HepG2 (cell line): Measurements from ENCODE around the gene MUC4. TPM values are rescaled to one million over a fixed set of nuclear protein-coding genes. Genes with fewer than 3 reads are reported as not detected.

Source experiments
- ATAC-seq: fragments of 200-7000 bp; cut with Tn5 transposase; 3 replicates; pipeline ENCODE4 v1.9.1; 2020; ENCODE audit warnings: mild to moderate bottlenecking, moderate library complexity
- BruUV-seq: library from RNA; stranded (reverse); fragments of 400-500 nt; replicated peaks from 2 replicates; lab custom pipeline; 2021; lab: Mats Ljungman, UMichigan
- CTCF ChIA-PET: fragments of 300-600 bp; formaldehyde crosslinking; extraction: SDS; loops from one replicate; lab custom pipeline; 2021; ENCODE audit warnings: low total read pairs, inconsistent platforms, low intra/inter-chr PET ratio; lab: Yijun Ruan, JAX
- POLR2A ChIA-PET: fragments of 350-600 bp; sonication (Branson Sonifier 250); formaldehyde crosslinking; loops from one replicate; lab custom pipeline; 2020; ENCODE audit warnings: antibody characterized with exemption, inconsistent platforms; lab: Yijun Ruan, JAX
- DNase-seq: peaks from one replicate; pipeline ENCODE4 v3.0.0-alpha.2; 2015; ENCODE audit warnings: low spot score
- FAIRE-seq: peaks from 3 replicates; lab custom pipeline; 2011; peaks lifted over from hg19 to GRCh38; lab: Jason Lieb, UNC
- H2AFZ ChIP-seq: one replicate; pipeline ENCODE4 v1.6.1; 2011; ENCODE audit warnings: low read length, inconsistent platforms
- H3K27ac ChIP-seq: fragments of 300-600 bp; 3 replicates; pipeline ENCODE4 v1.8.0; 2011; ENCODE audit warnings: mixed run types, mild to moderate bottlenecking, mixed read lengths, low read length, inconsistent platforms; ENCODE audit not compliant: insufficient read depth; ENCODE audit errors: extremely low read length
- H3K27me3 ChIP-seq, 2 experiments: fragments of 200-600 bp in 1 of 2; 2 replicates in 1 of 2; 3 replicates in 1 of 2; pipeline versions ENCODE4 v1.6.0 to v1.8.0; 2011; ENCODE audit warnings: low read length in 2 of 2, mild to moderate bottlenecking in 2 of 2, moderate library complexity in 2 of 2, inconsistent platforms in 1 of 2; ENCODE audit not compliant: insufficient read depth in 2 of 2, control insufficient read depth in 1 of 2
- H3K36me3 ChIP-seq, 2 experiments: fragments of 200-600 bp in 1 of 2; replicated peaks in 1 of 2; 2 replicates in 1 of 2; 3 replicates in 1 of 2; pipeline versions ENCODE4 v1.5.1 to v1.8.0; 2011; ENCODE audit warnings: low read length in 2 of 2, inconsistent platforms in 1 of 2; ENCODE audit not compliant: insufficient read depth in 2 of 2, control insufficient read depth in 1 of 2
- H3K4me1 ChIP-seq: 2 replicates; pipeline ENCODE4 v1.5.1; 2012; ENCODE audit warnings: low read length, inconsistent platforms; ENCODE audit not compliant: insufficient read depth
- H3K4me2 ChIP-seq: 2 replicates; pipeline ENCODE4 v1.6.0; 2011; ENCODE audit warnings: low read depth, low read length, inconsistent platforms
- H3K4me3 ChIP-seq, 3 experiments: fragments of 200-600 bp in 1 of 3; sonication (generic), shearing (Covaris generic) in 1 of 3; replicated peaks in 1 of 3; 2 replicates each; pipeline ENCODE4 v1.5.1; 2011 to 2016; ENCODE audit warnings: low read length in 3 of 3, inconsistent platforms in 2 of 3, low read depth in 2 of 3, mild to moderate bottlenecking in 2 of 3, control low read depth in 1 of 3, mixed read lengths in 1 of 3; ENCODE audit not compliant: insufficient read depth in 1 of 3
- H3K79me2 ChIP-seq: one replicate; pipeline ENCODE4 v1.6.1; 2011; ENCODE audit warnings: low read length, inconsistent platforms; ENCODE audit not compliant: insufficient read depth
- H3K9ac ChIP-seq: 2 replicates; pipeline ENCODE4 v1.6.0; 2011; ENCODE audit warnings: mild to moderate bottlenecking, low read depth, low read length, inconsistent platforms; ENCODE audit not compliant: insufficient read depth
- H3K9me3 ChIP-seq: 2 replicates; pipeline ENCODE4 v1.5.1; 2012; ENCODE audit warnings: mild to moderate bottlenecking, low read length
- H4K20me1 ChIP-seq: 2 replicates; pipeline ENCODE4 v1.6.0; 2011; ENCODE audit warnings: inconsistent platforms, mild to moderate bottlenecking, low read length, moderate library complexity; ENCODE audit not compliant: insufficient read depth
- CEBPB ChIP-seq: IDR thresholded peaks from 2 replicates; pipeline ENCODE4 v1.6.1; 2011; ENCODE audit warnings: low read depth, low read length, improper control_type of control experiment, borderline replicate concordance
- DR1 ChIP-seq: sonication (generic); formaldehyde crosslinking; IDR thresholded peaks from 2 replicates; pipeline ENCODE4 v1.8.0; 2021; ENCODE audit warnings: mild to moderate bottlenecking, missing genetic modification reagents, inconsistent platforms
- FOXM1 ChIP-seq: sonication (generic); formaldehyde crosslinking; IDR thresholded peaks from 2 replicates; pipeline ENCODE4 v1.5.0; 2020; ENCODE audit warnings: missing genetic modification reagents
- HNF4A ChIP-seq: sonication (generic); formaldehyde crosslinking; IDR thresholded peaks from 2 replicates; pipeline ENCODE4 v1.4.0; 2020; ENCODE audit warnings: missing genetic modification reagents
- MYNN ChIP-seq: sonication (generic); formaldehyde crosslinking; IDR thresholded peaks from 2 replicates; pipeline ENCODE4 v1.4.0; 2020; ENCODE audit warnings: mild to moderate bottlenecking, low read depth, missing genetic modification reagents
- NFKBIZ ChIP-seq: IDR thresholded peaks from 2 replicates; pipeline ENCODE4 v1.6.1; 2018; ENCODE audit warnings: missing genetic modification reagents, missing compliant biosample characterization
- POLR2G ChIP-seq: fragments of 200-400 bp; formaldehyde crosslinking; IDR thresholded peaks from 2 replicates; pipeline ENCODE4 v1.6.1; 2018; ENCODE audit warnings: mild to moderate bottlenecking, low read depth, low read length, moderate library complexity
- PPARG ChIP-seq: conservative IDR thresholded peaks from 2 replicates; pipeline ENCODE4 v1.6.1; 2016; ENCODE audit warnings: missing biosample characterization, missing genetic modification reagents
- RBAK ChIP-seq: sonication (generic); formaldehyde crosslinking; IDR thresholded peaks from 2 replicates; pipeline ENCODE4 v1.5.1; 2020; ENCODE audit warnings: mild to moderate bottlenecking, missing genetic modification reagents
- SP2 ChIP-seq: sonication (generic); formaldehyde crosslinking; IDR thresholded peaks from 2 replicates; pipeline ENCODE4 v1.5.1; 2020; ENCODE audit warnings: mild to moderate bottlenecking, missing genetic modification reagents
- ZFP62 ChIP-seq: sonication (generic); formaldehyde crosslinking; IDR thresholded peaks from 2 replicates; pipeline ENCODE4 v1.4.0; 2020; ENCODE audit warnings: missing genetic modification reagents
- ZNF205 ChIP-seq: IDR thresholded peaks from 2 replicates; pipeline ENCODE4 v1.6.1; 2018; ENCODE audit warnings: missing biosample characterization, missing genetic modification reagents
- WGBS: methylation state at CpG from one replicate; pipeline ENCODE4 v1.1.6; 2017; ENCODE audit warnings: low lambda C conversion rate; 5-methylcytosine and 5-hydroxymethylcytosine counted together
- in situ Hi-C: cut with HindIII; loops from 2 replicates; pipeline ENCODE4 v1.10.0; 2017; ENCODE audit warnings: low pct_unique_long_range_greater_than_20kb; ENCODE audit not compliant: extremely low pct_ligation_motif_present
- intact Hi-C: fragments of 100-400 bp; cut with micrococcal nuclease; formaldehyde crosslinking; loops from one replicate; pipeline ENCODE4 v1.10.0; 2022; ENCODE audit not compliant: unreplicated experiment
- polyA plus RNA-seq, 8 experiments: library from polyadenylated mRNA; depleted of rRNA in 3 of 8; stranded (reverse) in 7 of 8; unstranded in 1 of 8; fragments of >200 nt; fragmentation: Illumina TruSeq in 4 of 8; extraction: Trizol in 4 of 8; gene quantifications; 2 replicates each; pipeline versions ENCODE4 v1.2.1 to v1.2.3, GENCODE V29; 2011 to 2016; ENCODE audit warnings: low read depth in 4 of 8, missing spikeins in 1 of 8, mixed read lengths in 1 of 8; ENCODE audit not compliant: insufficient read depth in 1 of 8
- total RNA-seq, 5 experiments: library from RNA; depleted of rRNA; stranded (reverse); fragments of >200 nt; fragmentation: Illumina TruSeq; extraction: Trizol; gene quantifications; 2 replicates each; pipeline ENCODE4 v1.2.3, GENCODE V29; 2016; ENCODE audit warnings: low read depth in 1 of 5
- TF ChIP-seq, protein P1 (sequence below): IDR thresholded peaks from 2 replicates; pipeline ENCODE4 v1.6.1; 2016; ENCODE audit warnings: missing biosample characterization, missing genetic modification reagents, low read depth
- TF ChIP-seq, protein P2 (sequence below), 2 experiments: fragments of 450-650 bp in 1 of 2; sonication (generic) in 1 of 2; formaldehyde crosslinking; IDR thresholded peaks; 2 replicates each; pipeline versions ENCODE4 v1.5.0 to v1.8.0; 2020 to 2022; ENCODE audit warnings: mild to moderate bottlenecking in 1 of 2, missing genetic modification reagents in 1 of 2
- TF ChIP-seq, protein P3 (sequence below), 2 experiments: sonication (generic) in 1 of 2; formaldehyde crosslinking in 1 of 2; IDR thresholded peaks; 2 replicates each; pipeline versions ENCODE4 v1.6.1 to v1.9.0; 2014 to 2022; ENCODE audit warnings: antibody characterized with exemption in 1 of 2, borderline replicate concordance in 1 of 2, inconsistent platforms in 1 of 2, low read depth in 1 of 2, missing genetic modification reagents in 1 of 2

Gene MUC4
- total and polyA plus RNA-seq, 2 of the 13 experiments (the other 11 are each of a cell fraction or from before 2014, with no cell fraction given) = not detected

DNA sequence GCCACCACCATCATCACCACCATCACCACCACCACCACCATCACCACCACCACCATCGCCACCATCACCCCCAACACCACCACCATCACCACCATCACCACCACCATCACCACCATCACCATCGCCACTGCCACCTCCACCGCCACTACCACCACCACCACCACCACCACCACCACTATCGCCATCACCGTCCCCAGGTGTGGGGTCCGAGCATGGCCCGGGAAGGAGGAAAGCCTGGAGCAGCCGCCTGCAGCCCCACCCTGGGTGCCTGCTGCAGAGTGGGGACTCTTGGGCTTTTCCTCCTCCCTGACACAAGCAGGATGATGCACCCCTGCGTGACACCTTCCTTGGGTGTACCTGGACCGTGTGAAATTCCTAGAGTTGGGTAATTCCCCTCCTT is 43.9 kb downstream of the MUC4 start:
- in situ Hi-C loops = no loop called here
- Histone ChIP-seq H3K4me3 (no peak overlapping the region), H3K27ac (no peak overlapping the region), H3K4me1 (no peaks in the 10 kb centered on the region), H3K4me2 (no peak overlapping the region), H2AFZ (no peak overlapping the region), H4K20me1 (no peaks in the 10 kb centered on the region), H3K79me2 (no peaks in the 10 kb centered on the region), H3K27me3 (peaks cover 7 to 42% of the 10 kb centered on the region in 2 experiments; a peak in 4 of 5 replicates), H3K9me3 (no peaks in the 10 kb centered on the region), H3K9ac (no peak overlapping the region), H3K36me3 (no peaks in the 10 kb centered on the region)
- DNase-seq = no peak
- ATAC-seq = no peak
- FAIRE-seq = no peak
- no TSS peak for BruUV-seq
- 42% methylated on average over 10 of the region's 10 CpGs for WGBS
- TF ChIP-seq MYNN (no peak), CEBPB (no peak), ZNF205 (no peak), DR1 (no peak), ZFP62 (CRISPR knock-in tag) (no peak), SP2 (CRISPR knock-in tag) (no peak), NFKBIZ (CRISPR knock-in tag) (no peak), RBAK (no peak), POLR2G (no peak), PPARG (CRISPR knock-in tag) (no peak), FOXM1 (no peak), HNF4A (no peak)
- TF ChIP-seq, protein P1, sequence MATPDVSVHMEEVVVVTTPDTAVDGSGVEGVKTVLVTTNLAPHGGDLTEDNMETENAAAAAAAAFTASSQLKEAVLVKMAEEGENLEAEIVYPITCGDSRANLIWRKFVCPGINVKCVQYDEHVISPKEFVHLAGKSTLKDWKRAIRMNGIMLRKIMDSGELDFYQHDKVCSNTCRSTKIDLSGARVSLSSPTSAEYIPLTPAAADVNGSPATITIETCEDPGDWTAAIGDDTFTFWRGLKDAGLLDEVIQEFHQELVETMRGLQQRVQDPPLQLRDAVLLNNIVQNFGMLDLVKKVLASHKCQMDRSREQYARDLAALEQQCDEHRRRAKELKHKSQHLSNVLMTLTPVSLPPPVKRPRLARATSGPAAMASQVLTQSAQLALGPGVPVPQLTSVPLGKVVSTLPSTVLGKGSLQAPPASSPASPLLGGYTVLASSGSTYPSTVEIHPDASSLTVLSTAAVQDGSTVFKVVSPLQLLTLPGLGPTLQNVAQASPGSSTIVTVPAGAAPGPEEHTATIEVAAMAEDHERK (CRISPR knock-in tag) = no peak
- TF ChIP-seq, protein P2, sequence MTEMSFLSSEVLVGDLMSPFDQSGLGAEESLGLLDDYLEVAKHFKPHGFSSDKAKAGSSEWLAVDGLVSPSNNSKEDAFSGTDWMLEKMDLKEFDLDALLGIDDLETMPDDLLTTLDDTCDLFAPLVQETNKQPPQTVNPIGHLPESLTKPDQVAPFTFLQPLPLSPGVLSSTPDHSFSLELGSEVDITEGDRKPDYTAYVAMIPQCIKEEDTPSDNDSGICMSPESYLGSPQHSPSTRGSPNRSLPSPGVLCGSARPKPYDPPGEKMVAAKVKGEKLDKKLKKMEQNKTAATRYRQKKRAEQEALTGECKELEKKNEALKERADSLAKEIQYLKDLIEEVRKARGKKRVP (CRISPR knock-in tag; IDR thresholded peaks at IDR 0.05) = no peak
- TF ChIP-seq, protein P3, sequence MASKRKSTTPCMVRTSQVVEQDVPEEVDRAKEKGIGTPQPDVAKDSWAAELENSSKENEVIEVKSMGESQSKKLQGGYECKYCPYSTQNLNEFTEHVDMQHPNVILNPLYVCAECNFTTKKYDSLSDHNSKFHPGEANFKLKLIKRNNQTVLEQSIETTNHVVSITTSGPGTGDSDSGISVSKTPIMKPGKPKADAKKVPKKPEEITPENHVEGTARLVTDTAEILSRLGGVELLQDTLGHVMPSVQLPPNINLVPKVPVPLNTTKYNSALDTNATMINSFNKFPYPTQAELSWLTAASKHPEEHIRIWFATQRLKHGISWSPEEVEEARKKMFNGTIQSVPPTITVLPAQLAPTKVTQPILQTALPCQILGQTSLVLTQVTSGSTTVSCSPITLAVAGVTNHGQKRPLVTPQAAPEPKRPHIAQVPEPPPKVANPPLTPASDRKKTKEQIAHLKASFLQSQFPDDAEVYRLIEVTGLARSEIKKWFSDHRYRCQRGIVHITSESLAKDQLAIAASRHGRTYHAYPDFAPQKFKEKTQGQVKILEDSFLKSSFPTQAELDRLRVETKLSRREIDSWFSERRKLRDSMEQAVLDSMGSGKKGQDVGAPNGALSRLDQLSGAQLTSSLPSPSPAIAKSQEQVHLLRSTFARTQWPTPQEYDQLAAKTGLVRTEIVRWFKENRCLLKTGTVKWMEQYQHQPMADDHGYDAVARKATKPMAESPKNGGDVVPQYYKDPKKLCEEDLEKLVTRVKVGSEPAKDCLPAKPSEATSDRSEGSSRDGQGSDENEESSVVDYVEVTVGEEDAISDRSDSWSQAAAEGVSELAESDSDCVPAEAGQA (IDR thresholded peaks at IDR 0.05; ENCODE audit: low read depth) = no peak
- TF ChIP-seq, protein P3 (CRISPR knock-in tag; IDR thresholded peaks at IDR 0.05; ENCODE audit: borderline replicate concordance) = no peak
- CTCF ChIA-PET = no interaction called here
- POLR2A ChIA-PET = no interaction called here
- intact Hi-C loops = no loop called here
